Astrocyte (in vitro differentiated cells and primary cell): ENCODE results near the gene ZNF22.

Source experiments
- EZH2 ChIP-seq: IDR thresholded peaks from 2 replicates; pipeline ENCODE4 v1.6.1; 2012; ENCODE audit warnings: mild to moderate bottlenecking, low read length, inconsistent platforms; ENCODE audit not compliant: insufficient read depth
- TF ChIP-seq, protein P1 (sequence below): IDR thresholded peaks from 2 replicates; pipeline ENCODE4 v1.5.1; 2011; ENCODE audit warnings: low read depth, mild to moderate bottlenecking, inconsistent platforms, low read length, moderate library complexity; ENCODE audit not compliant: insufficient read depth

DNA sequence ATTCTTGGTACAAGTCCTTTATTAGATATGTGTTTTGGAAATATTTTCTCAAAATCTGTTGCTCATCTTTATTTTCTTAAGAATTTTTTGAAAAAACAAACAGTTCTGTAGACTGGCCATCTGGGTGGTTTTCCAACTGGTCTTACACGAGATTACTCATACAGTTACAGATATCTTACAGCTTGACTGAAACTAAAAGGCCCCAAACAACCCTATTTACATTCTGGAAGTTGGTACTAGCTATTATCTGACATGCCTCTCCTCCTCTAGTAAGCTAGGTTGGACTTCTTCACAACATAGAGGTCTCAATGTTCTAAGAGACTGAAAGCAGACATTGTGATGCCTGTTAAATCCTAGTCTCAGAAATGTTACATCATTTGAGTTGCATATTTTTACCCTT lies 52.0 kb downstream of the ZNF22 start:
- TF ChIP-seq, protein P1, sequence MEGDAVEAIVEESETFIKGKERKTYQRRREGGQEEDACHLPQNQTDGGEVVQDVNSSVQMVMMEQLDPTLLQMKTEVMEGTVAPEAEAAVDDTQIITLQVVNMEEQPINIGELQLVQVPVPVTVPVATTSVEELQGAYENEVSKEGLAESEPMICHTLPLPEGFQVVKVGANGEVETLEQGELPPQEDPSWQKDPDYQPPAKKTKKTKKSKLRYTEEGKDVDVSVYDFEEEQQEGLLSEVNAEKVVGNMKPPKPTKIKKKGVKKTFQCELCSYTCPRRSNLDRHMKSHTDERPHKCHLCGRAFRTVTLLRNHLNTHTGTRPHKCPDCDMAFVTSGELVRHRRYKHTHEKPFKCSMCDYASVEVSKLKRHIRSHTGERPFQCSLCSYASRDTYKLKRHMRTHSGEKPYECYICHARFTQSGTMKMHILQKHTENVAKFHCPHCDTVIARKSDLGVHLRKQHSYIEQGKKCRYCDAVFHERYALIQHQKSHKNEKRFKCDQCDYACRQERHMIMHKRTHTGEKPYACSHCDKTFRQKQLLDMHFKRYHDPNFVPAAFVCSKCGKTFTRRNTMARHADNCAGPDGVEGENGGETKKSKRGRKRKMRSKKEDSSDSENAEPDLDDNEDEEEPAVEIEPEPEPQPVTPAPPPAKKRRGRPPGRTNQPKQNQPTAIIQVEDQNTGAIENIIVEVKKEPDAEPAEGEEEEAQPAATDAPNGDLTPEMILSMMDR, result no peak
- no peak for TF ChIP-seq EZH2
